Measurements from ENCODE around the gene ADAMTS12. TPM values are rescaled to one million over a fixed set of nuclear protein-coding genes. Genes with fewer than 3 reads are reported as not detected.

ADAMTS12 gene
- polyA plus RNA-seq, 1 donor from 2014 or later = 0.07 TPM

GRCh38 chr5:33639474-33639873, 252.3 kb downstream of the ADAMTS12 start:
- Histone ChIP-seq H3K36me3 (ENCODE audit: insufficient read depth, low read length) (no peaks in the 10 kb centered on the region), H4K20me1 (ENCODE audit: insufficient read depth) (no peaks in the 10 kb centered on the region), H3K79me2 (replicated peaks; ENCODE audit: insufficient read depth, low read length) (no peaks in the 10 kb centered on the region), H3K9ac (ENCODE audit: low read length) (no peak overlapping the region), H3K9me3 (ENCODE audit: low read length) (no peaks in the 10 kb centered on the region), H3K27ac (ENCODE audit: low read length) (no peak overlapping the region), H2AFZ (ENCODE audit: low read depth, low read length) (no peak overlapping the region), H3K4me2 (ENCODE audit: low read length) (no peak overlapping the region), H3F3A (ENCODE audit: insufficient read depth, low read length, poor library complexity, severe bottlenecking) (no peaks in the 10 kb centered on the region), H3K27me3 (ENCODE audit: insufficient read depth, low read depth, low read length) (no peaks in the 10 kb centered on the region), H3K9me2 (ENCODE audit: insufficient read depth, low read length) (no peaks in the 10 kb centered on the region), H3K4me3 (ENCODE audit: low read length) (no peak overlapping the region)
- TF ChIP-seq EZH2 (IDR thresholded peaks at IDR 0.05; ENCODE audit: borderline replicate concordance, insufficient read depth, low read length, poor library complexity, severe bottlenecking) = no peak
- no peak for TF ChIP-seq CTCF (IDR thresholded peaks at IDR 0.05; ENCODE audit: poor library complexity, severe bottlenecking)
- no peak for TF ChIP-seq RAD21 (conservative IDR thresholded peaks at IDR 0.05)
- no peak for TF ChIP-seq SMC3 (conservative IDR thresholded peaks at IDR 0.05; ENCODE audit: poor library complexity)
- no peak for TF ChIP-seq MXI1 (conservative IDR thresholded peaks at IDR 0.05; ENCODE audit: poor library complexity, severe bottlenecking)
- no peak for TF ChIP-seq REST (IDR thresholded peaks at IDR 0.05; ENCODE audit: borderline replicate concordance)
- TF ChIP-seq POLR2AphosphoS5 (IDR thresholded peaks at IDR 0.05) = no peak
- no peak for TF ChIP-seq EP300 (conservative IDR thresholded peaks at IDR 0.05; ENCODE audit: poor library complexity, severe bottlenecking)
- no peak for TF ChIP-seq TAF1 (IDR thresholded peaks at IDR 0.05; ENCODE audit: low read depth)

- no peak overlapping the region for H3K27ac ChIP-seq (ENCODE audit: low read length)
- no peak overlapping the region for H3K4me2 ChIP-seq (ENCODE audit: low read length)
- H3K4me3 ChIP-seq (ENCODE audit: low read length) = no peak overlapping the region
- H3K9me2 ChIP-seq (ENCODE audit: insufficient read depth, low read length) = no peaks in the 10 kb centered on the region
- H3K79me2 ChIP-seq (replicated peaks; ENCODE audit: insufficient read depth, low read length) = no peaks in the 10 kb centered on the region
- H3K27me3 ChIP-seq (ENCODE audit: insufficient read depth, low read depth, low read length) = no peaks in the 10 kb centered on the region
- TF ChIP-seq MXI1 (conservative IDR thresholded peaks at IDR 0.05; ENCODE audit: poor library complexity, severe bottlenecking) = no peak
- no peak for TF ChIP-seq EP300 (conservative IDR thresholded peaks at IDR 0.05; ENCODE audit: poor library complexity, severe bottlenecking)
- no peak for TF ChIP-seq POLR2AphosphoS5 (IDR thresholded peaks at IDR 0.05)
- no peak for TF ChIP-seq RAD21 (conservative IDR thresholded peaks at IDR 0.05)
- no peak for TF ChIP-seq REST (IDR thresholded peaks at IDR 0.05; ENCODE audit: borderline replicate concordance)
- no peak for TF ChIP-seq SMC3 (conservative IDR thresholded peaks at IDR 0.05; ENCODE audit: poor library complexity)
- H3F3A ChIP-seq (ENCODE audit: insufficient read depth, low read length, poor library complexity, severe bottlenecking) = no peaks in the 10 kb centered on the region
- H3K9ac ChIP-seq (ENCODE audit: low read length) = no peak overlapping the region
- no peaks in the 10 kb centered on the region for H3K9me3 ChIP-seq (ENCODE audit: low read length)
- no peaks in the 10 kb centered on the region for H3K36me3 ChIP-seq (ENCODE audit: insufficient read depth, low read length)
- H4K20me1 ChIP-seq (ENCODE audit: insufficient read depth) = no peaks in the 10 kb centered on the region
- no peak overlapping the region for H2AFZ ChIP-seq (ENCODE audit: low read depth, low read length)
Observed at GRCh38 chr5:33637011-33637410, 254.8 kb downstream of the ADAMTS12 start.

All from neural cell (in vitro differentiated cells).